ENCODE results near the gene ABCC1.
"Not testable (repeated sequence)": the region's sequence is repeated elsewhere in the genome, so short reads cannot be mapped to it uniquely, and the experiment has no call there.

Gene ABCC1

DNA sequence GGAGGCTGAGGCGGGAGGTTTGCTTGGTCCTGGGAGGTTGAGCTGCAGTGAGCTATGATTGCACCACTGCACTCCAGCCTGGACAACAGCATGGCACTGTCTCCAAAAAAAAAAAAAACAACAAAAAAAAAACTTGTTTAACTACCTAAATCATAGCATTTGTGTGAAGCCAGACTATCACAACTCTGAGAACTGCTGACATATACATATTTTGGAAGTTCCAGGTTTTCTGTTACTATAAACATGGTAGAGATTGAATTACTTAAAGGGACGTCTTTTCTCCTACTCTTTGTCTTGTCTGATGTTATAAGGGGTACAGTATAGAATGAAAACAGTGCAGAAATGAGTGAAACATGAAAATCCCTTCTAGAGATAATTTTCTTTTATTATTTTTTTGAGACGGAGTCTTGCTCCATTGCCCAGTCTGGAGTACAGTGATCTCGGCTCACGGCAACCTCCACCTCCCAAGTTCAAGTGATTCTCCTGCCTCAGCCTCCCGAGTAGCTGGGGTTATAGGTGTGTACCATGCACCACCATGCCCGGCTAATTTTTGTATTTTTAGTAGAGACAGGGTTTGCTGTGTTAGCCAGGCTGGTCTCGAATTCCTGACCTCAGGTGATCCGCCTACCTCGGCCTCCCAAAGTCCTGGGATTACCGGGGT, 18.4 kb downstream of the ABCC1 start:
- ATAC-seq = no peak

DNA sequence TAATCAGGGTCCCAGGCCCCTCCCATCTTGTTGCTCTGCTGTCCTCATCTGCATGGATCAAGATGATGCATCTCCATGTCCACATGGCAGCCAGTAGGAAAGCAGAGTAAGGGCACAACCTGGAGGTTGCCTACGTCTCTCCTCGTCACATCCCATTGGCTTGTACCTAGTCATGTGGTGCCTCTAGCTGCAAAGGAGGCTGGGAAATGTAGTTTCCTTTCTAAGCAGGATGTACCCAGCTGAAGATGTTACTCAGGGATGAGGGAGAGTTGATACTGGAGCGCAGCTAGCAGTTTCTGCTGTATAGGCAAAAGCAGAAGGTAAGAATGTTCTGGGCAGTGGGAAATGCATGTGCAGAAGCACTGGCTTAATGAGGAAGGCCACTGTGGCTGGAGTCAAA, 20.8 kb downstream of the ABCC1 start:
- no peak for ATAC-seq

DNA sequence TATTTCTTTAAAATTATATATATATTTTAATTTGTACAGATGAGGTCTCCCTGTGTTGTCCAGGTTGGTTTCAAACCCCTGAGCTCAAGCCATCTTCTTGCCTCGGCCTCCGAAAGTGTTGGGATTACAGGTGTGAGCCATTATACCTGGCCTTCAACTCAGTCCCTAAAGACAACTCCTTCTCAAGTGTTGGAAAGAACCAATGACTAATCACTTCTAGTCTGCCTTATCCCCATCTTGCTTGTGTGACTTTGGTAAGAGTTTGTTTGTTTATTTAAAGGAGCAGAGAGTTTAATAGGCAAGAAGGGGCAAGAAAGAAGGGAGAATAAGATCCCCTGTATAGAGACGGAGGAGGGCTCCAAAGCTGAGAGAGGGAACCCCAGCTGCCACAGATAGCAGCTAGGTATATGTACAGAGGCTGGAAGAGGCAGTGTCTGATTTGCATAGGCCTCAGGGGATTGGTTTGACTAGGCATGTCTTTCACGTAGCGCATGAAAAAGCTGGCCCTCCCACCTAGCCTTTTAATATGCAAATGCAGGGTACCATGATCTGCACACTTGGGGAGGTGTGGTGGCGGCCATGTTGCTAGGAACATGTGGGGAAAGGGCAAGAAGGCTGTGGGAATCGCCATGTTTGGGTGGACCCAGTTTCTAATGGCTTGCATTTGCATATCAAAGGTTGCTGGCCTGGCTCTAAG, 21.5 kb downstream of the ABCC1 start:
- ATAC-seq = no peak

DNA sequence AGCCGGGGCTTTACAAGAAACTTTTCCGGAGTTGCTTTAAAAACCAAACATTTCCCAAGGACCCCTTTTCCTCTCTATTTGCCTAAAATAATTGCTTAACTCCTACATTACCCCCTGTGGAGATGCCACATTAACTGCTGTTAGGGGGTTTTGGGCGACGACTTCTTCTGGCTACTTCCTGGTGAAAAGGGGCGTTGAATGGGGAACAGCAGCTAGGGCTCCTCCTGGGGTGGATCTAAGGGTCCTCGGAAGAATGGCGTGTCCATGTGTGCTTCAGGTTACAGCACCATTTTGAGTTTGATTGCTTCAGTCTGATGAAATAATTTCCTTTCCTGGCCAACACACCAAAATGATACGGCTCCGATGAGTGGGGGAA, 22.0 kb downstream of the ABCC1 start:
- no peak for ATAC-seq

DNA sequence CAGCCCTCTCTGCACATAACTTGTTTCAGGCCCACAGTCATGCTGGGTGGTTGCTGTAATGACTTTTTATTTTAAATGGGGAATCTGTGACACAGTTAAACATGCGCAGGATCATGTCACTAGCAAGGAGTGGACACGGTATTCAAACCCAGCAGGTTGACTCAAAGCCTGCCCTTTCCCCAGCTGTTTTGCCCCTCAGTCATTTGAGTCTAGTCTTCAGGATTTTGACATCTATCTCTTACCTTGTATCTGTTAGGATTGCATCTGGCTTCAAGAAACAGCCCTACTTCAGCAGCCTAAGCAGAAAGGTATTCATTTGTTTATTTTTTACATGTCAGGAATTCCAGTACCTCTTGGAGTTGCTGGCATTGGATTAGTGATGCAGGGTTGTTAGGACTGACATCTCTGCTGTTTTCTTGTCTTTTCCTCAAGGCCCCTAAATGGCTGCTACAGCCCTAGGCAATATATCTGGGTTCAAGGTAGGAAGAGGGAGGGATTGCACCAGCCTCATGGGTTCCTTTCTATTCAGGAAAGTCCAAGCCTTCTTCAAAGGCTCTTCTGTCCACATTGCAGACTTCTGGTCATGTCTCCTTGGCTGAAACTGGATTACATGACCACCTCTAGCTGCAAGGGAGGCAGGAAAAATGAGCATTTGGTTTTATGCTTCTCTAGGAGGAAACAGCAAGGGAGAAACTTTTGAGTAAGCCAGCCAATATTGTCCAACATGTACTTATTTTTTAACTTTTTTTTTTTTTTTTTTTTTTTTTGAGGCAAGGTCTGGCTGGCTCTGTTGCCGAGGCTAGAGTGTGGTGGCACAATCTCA, 22.8 kb downstream of the ABCC1 start:
- no peak for ATAC-seq

DNA sequence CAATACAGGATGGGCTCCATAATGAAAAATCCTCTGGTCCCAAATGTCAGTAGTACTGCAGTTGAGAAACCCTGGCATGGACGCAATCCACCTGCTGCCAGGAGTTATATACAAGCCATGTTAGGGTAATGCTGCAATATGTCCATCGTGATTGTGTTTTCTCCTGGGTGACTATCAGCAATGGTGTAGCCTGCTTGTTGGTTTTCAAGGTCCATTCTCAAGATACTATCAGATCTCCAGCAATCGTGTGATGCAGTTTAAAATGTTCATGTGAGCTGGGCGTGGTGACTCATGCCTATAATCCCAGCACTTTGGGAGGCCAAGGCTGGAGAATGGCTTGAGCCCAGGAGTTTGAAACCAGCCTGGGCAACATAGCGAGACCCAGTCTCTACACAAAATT, 24.0 kb downstream of the ABCC1 start:
- ATAC-seq = no peak

DNA sequence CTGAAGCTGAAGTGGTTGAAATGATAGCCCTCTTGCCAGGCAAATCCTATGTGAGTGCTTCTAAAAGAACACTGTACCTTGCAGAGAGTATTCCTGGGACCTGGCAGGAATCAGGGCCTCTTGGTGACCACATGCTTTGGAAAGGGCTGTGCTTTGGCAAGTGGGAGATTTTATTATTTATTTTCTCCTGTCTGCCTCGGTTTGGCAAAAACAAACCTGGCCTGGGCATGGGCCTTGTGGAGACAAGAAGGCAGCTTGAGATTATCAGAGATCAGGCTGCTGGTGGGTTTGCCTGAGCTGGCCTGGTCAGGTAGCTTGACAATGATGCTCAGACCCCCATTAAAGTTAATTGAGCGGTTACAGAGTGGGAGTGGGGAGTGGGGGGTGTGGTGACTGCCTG, 24.6 kb downstream of the ABCC1 start:
- no peak for ATAC-seq

DNA sequence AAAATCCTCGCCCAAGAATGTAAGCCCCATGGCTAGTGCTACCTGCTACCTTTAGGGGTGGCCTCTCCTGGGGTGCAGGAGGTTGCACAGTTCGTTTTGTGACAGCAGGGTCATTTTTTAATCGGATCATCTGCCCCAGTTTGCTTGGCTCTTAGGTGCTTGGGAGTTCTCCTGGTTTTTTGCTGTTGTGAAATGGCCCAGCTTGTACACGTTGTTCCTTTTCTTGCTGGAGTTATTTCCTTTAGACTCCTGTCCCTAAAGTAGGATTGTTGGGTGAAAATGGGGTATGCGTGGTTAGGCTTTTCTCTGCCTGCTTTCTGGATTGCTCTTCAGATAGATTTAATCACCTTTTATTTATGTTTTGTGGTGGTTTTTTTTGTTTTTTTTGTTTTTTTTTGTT, 25.8 kb downstream of the ABCC1 start:
- ATAC-seq = no peak

DNA sequence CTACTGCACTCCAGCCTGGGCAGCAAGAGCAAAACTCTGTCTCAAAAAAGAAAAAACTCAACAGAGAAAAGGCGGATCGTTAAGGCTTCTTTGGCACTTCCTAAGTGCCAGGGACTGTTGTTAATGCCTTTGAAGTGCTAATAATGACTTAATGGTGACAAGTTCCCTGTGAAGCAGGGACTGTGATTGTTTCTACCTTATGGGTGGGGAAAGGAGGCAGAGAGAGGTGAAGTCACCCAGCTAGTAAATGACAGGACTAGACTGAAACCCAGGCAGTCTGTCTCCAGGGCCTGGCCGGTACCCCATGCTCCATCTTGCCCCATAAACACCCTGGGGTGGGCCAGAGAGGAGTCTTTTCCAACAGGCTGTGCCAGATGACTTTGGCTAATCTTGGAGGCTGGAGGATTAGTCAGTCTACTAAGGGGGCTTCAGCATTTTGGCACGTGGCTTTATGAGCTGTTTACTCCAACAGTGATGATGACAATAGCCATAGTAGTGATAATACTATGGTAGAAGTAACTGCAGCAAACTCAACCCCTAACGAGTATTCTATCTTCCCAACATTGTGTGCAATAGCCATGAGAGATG, 26.9 kb downstream of the ABCC1 start:
- ATAC-seq = no peak

DNA sequence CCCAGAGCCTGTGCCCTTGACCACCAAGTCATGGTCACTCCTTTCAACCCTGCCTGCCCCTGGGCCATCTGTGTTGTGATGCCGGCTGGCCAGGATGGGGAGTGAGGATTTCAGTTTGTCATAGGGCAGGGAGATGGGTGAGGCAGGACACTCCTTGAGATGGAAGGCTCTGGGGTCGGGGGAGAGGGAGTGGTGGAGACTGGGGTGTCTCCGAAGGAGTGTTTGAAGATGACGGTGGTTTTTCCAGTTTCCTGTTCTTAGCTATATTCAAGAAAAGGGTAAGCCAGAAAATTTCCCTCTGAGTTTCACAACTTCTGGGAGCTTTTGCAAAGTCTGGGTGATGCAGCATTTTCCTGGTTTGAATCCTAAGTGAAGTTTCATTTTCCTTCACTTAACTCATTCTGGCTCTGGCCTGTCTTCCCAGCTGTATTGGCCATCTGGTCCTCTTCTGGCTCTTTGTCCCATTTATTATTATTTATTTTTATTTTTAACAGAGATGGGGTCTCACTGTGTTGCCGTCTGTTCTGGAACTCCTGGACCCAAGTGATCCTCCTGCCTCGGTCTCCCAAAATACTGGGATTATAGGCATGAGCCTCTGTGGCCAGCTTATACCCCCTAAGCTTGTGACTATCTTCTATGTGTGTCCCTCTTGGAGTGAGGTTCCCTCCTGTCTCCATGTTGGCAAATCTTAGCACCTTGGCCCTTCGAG, 27.7 kb downstream of the ABCC1 start:
- no peak for ATAC-seq

DNA sequence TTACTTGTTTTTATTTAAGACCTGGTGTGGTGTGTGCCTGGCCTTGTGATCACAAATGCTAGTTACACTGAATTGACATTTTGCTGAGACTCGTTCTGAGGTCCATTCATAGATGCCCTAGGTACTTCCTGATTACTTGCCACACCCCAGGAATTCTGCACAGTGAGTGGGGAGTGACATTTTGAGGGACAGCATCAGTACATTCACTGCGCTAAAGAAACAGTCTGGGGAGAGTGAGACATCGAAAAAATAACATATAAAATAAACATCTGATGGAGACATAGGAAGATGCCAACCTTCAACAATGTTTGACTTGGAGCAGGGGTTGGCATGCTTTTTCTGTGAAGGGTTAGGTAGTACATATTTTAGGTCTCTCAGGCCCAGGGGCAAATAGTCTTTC, 30.4 kb downstream of the ABCC1 start:
- no peak for ATAC-seq

DNA sequence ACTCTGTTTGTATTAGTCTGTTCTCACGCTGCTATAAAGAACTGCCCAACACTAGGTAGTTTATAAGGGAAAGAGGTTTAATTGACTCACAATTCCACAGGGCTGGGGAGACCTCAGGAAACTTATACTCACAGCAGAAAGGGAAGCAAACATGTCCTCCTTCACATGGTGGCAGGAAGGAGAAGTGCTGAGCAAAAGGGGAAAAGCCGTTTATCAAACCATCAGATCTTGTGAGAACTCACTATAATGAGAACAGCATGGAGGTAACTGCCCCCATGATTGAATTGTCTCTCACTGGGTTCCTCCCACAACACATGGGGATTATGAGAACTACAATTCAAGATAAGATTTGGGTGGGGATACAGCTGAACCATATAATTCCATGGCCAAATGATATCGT, 30.9 kb downstream of the ABCC1 start:
- ATAC-seq = no peak

DNA sequence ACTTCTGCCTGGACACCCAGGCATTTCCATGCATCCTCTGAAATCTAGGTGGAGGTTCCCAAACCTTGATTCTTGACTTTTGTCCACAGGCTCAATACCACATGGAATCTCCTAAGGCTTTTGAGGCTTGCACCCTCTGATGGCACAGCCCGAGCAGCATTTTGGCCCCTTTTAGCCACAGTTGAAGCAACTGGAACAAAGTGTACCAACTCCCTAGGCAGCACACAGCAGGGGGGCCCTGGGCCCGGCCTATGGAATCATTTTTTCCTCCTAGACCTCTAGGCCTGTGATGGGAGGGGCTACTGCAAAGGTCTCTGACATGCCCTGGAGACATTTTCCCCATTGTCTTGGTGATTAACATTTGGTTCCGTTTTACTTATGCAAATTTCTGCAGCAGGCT, 32.0 kb downstream of the ABCC1 start:
- no peak for ATAC-seq

DNA sequence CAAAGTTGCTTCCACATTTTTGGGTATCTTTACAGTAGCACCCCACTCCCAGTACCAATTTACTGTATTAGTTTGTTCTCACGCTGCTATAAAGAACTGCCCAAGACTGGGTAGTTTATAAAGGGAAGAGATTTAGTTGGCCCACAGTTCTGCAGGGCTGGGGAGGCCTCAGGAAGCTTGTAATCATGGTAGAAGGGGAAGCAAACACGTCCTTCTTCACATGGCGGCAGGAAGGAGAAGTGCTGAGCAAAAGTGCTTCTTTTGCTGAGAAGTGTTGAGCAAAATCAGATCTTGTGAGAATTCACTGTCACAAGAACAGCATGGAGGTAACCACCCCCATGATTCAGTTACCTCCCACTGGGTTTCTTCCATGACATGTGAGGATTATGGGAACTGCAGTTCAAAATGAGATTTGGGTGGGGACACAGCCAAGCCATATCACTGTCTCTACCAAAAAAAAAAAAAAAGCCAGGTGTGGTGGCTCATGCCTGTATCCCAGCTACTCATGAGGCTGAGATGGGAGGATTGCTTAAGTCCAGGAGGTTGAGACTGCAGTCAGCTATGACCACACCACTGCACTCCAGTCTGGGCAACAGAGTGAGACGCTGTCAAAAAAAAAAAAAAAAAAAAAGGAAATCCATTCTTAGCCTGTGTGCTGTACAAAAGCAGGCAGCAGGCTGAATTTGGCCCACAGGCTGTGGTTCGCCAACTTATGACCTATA, 32.9 kb downstream of the ABCC1 start:
- not testable (repeated sequence) for ATAC-seq

DNA sequence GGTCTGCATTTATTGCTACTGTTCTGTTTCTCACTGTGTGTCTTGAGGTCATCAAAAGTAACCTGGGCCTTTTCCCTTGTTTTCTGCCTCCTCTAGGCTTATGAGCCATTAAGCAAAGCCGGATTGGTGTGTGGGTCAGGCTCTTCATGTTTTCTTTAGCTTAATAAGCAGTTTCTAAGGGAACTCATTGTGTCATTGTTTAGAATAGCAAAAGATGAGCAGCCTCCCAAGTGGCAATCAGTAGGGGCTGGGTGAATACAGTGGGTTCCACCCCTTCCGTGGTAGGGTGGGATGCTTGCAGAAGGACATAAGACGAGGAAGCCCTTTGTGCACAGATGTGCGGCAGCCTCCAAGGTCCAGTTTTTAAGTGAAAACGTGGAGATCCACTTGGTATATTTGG, 34.5 kb downstream of the ABCC1 start:
- no peak for ATAC-seq

DNA sequence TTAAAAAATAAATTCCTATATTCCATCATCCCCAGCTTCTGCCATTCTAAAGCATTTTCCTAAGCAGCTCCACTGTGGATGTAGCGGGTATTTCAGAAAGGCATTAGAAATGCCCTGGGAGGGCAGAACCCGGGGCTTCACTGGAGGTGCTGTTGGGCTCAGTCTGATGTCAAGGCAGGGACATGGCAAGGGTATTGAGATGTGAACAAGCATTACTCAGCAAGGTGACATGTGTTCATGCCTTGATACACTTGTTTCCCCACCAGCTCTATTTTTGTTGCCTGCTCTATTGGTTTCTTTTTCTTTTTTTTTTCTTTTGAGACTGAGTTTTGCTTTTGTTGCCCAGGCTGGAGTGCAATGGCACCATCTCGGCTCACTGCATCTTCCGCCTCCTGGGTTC, 35.7 kb downstream of the ABCC1 start:
- peak in 1 of 2 donors; percentile 45 for ATAC-seq

DNA sequence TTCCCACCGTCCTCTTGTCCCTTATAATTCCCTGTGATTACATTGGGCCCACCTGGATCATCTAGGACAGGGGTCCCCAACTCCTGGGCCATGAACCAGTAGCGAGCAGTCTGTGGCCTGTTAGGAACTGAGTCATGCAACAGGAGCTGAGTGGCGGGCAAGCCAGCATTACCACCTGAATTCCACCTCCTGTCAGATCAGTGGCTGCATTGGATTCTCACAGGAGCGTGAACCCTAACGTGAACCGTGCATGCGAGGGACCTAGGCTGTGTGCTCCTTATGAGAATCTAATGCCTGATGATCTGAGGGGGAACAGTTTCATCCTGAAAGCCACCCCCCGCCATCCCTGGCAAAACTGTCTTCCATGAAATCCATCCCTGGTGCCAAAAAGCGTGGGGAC, 36.8 kb downstream of the ABCC1 start:
- no peak for ATAC-seq

DNA sequence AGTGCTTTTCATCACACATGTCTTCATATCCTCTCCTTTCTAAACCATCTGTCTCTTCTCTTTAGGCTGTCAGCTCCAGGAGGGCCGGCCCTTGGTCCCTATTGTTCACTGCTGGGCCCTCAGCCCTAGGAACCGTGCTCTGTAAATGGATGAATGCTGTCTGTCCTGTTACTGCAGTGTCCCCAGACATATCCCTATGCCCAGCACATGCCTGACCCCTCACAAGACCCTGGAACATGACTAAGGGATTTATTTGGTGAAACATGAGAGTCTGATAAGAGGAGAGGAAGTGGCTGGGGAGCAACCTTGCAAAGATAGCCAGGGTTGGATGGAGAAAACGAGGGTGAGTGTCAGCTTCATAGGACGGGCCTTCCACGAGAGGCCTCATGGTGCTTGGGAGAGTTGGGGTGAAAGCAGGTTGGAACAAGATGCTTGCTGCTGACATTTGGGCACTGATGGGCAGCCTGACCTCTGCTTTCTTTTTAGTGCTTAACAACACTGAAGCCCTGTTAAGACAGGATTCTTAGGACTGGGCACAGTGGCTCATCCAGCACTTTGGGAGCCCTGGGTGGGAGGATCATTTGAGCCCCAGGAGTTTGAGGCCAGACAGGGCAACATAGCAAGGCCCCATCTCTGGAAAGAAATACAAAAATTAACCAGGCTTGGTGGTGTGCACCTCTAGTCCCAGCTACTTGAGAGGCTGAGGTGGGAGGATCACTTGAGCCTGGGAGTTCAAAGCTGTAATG, 39.0 kb downstream of the ABCC1 start:
- ATAC-seq = no peak

DNA sequence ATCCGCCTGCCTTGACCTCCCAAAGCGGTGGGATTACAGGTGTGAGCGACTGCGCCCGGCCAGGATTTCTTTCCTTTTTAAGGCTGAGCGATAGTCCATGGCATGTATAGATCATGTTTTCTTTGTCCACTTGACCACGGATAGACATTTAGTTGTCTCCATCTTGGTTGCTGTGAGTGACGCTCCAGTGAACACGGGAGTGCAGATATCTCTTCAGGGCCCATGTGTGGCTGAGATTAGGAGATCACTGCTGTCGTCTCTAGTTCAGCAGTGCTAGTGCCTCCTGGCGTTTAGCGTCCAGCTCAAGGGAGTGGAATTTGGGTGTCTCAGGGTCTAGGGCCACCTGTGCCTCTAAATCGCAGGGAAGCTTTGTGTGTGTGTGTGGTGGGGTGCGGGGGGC, 41.5 kb downstream of the ABCC1 start:
- no peak for ATAC-seq

DNA sequence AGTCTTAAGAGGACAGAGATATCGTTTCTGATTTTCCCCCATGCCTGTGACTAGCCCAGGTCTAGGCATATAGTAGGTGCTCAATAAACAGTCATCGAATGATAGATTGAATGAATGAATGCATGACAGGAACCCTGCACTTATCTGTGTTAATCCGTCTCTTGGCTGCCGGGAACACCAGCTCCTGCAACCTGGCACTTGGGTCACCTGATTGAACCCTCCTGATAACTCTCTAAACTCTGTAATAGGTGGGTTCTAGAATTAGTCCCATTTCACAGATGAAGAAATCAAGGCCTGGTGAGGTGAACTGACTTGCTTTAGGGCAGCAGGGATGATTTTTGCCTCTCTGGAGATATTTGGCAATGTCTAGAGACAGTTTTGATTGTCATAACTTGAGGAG, 43.7 kb downstream of the ABCC1 start:
- ATAC-seq = no peak

DNA sequence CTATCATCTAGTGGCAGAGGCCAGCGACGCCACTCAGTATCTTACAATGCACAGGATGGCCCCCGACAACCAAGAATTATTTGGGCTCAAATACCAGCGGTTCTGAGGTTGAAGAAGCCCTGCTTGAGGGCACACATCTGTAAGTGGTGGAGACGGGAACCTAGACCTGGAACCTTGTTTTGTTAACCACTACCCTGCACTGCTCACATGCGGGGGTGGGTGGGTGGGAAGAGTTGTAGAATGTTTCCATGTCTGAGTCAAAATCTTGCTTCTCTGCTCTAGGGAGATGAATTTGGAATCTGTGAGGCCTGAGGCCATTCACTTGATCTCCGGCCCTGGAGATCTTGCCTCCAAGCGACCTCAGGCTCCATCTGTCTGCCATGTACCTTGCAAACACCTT, 44.1 kb downstream of the ABCC1 start:
- no peak for ATAC-seq
